Measurements from ENCODE around the gene MGAT5. TPM values are rescaled to one million over a fixed set of nuclear protein-coding genes. Genes with fewer than 3 reads are reported as not detected.
A peak's percentile ranks its signal among the peaks of the same experiment; 100 is the strongest.

The MGAT5 gene
- total RNA-seq, 3 donors from 2014 or later (not counting 1 experiment from before 2014, with no cell fraction given) = 39.7 to 58.2 (median 57.0) TPM

GRCh38 chr2:134216152-134216829, 37.6 kb upstream of the MGAT5 start:
- ATAC-seq (peak in 1 of 3 donors; percentile 9), DNase-seq (peak in 1 of 2 donors; percentile 22)
- H3K27ac ChIP-seq (ENCODE audit: low read length) = no peak overlapping the region
- TF ChIP-seq, protein P1, sequence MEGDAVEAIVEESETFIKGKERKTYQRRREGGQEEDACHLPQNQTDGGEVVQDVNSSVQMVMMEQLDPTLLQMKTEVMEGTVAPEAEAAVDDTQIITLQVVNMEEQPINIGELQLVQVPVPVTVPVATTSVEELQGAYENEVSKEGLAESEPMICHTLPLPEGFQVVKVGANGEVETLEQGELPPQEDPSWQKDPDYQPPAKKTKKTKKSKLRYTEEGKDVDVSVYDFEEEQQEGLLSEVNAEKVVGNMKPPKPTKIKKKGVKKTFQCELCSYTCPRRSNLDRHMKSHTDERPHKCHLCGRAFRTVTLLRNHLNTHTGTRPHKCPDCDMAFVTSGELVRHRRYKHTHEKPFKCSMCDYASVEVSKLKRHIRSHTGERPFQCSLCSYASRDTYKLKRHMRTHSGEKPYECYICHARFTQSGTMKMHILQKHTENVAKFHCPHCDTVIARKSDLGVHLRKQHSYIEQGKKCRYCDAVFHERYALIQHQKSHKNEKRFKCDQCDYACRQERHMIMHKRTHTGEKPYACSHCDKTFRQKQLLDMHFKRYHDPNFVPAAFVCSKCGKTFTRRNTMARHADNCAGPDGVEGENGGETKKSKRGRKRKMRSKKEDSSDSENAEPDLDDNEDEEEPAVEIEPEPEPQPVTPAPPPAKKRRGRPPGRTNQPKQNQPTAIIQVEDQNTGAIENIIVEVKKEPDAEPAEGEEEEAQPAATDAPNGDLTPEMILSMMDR (IDR thresholded peaks at IDR 0.05) = no peak
- H3K36me3 ChIP-seq (ENCODE audit: control insufficient read depth, insufficient read depth, low read length) = no peaks in the 10 kb centered on the region
- peaks cover 59% of the 10 kb centered on the region in 2 donors for H3K4me1 Mint-ChIP-seq
- H3K27me3 Mint-ChIP-seq (ENCODE audit: low read depth in 2 of 2) = no peaks in the 10 kb centered on the region
- H3K4me3 ChIP-seq (ENCODE audit: low read length) = no peak overlapping the region
- no peaks in the 10 kb centered on the region for H3K36me3 Mint-ChIP-seq
- H3K9me3 ChIP-seq (ENCODE audit: control insufficient read depth, insufficient read depth, low read length) = no peaks in the 10 kb centered on the region
- H3K27ac Mint-ChIP-seq = peak overlapping the region; percentile 22 to 71
- intact Hi-C loops (cut with micrococcal nuclease) = loop anchor here (5.0 kb wide), 1 partner anchor 36 kb away; the partner anchor contains the start of gene MGAT5
- no peaks in the 10 kb centered on the region for H3K9me3 Mint-ChIP-seq
- 87% methylated on average over 8 of the region's 8 CpGs for WGBS (ENCODE audit: insufficient coverage)
- peaks cover 42% of the 10 kb centered on the region for H3K4me1 ChIP-seq (ENCODE audit: control insufficient read depth, insufficient read depth, low read length)
- no peaks in the 10 kb centered on the region for H3K27me3 ChIP-seq (ENCODE audit: control insufficient read depth, insufficient read depth, low read length)
- H3K4me3 Mint-ChIP-seq = peak overlapping the region; percentile 22

DNA sequence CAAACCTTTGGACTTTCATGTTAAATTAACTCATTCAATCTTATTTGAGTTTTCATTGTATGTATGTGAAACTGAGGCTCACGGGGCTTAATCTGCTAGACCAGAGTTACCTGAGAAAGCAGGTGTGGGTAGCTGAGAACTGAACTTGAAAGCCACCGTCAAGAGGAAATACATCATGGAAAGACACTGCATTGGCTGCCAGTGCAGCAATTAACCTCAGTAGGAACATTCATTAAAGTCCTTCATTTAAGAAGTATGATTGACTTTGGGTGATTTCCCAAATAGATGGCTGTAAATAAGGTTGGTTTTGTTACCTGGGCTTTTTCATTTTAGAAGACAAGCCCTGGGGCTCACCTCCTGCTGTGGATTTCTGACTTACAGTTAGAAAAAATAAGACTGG, 36.5 kb upstream of the MGAT5 start:
- Histone ChIP-seq H3K4me1 (ENCODE audit: control insufficient read depth, insufficient read depth, low read length) (peaks cover 42% of the 10 kb centered on the region), H3K4me3 (ENCODE audit: low read length) (no peak overlapping the region), H3K27ac (ENCODE audit: low read length) (peak overlapping the region; percentile 30), H3K27me3 (ENCODE audit: control insufficient read depth, insufficient read depth, low read length) (no peaks in the 10 kb centered on the region), H3K9me3 (ENCODE audit: control insufficient read depth, insufficient read depth, low read length) (no peaks in the 10 kb centered on the region), H3K36me3 (ENCODE audit: control insufficient read depth, insufficient read depth, low read length) (no peaks in the 10 kb centered on the region)
- DNase-seq (peak in 1 of 2 donors; percentile 65), ATAC-seq (no peak)
- intact Hi-C loops (cut with micrococcal nuclease) = loop anchor here (5.0 kb wide), 1 partner anchor 35 kb away; the partner anchor contains the start of gene MGAT5
- WGBS (ENCODE audit: insufficient coverage) = 41% methylated on average over 2 of the region's 2 CpGs
- Mint-ChIP-seq H3K36me3 (no peaks in the 10 kb centered on the region), H3K4me1 (peaks cover 59 to 61% of the 10 kb centered on the region in 2 donors), H3K9me3 (no peaks in the 10 kb centered on the region), H3K27me3 (ENCODE audit: low read depth in 2 of 2) (no peaks in the 10 kb centered on the region), H3K4me3 (peak overlapping the region; percentile 75), H3K27ac (peak overlapping the region; percentile 1 to 87)
- TF ChIP-seq, protein P1 (IDR thresholded peaks at IDR 0.05) = no peak

DNA sequence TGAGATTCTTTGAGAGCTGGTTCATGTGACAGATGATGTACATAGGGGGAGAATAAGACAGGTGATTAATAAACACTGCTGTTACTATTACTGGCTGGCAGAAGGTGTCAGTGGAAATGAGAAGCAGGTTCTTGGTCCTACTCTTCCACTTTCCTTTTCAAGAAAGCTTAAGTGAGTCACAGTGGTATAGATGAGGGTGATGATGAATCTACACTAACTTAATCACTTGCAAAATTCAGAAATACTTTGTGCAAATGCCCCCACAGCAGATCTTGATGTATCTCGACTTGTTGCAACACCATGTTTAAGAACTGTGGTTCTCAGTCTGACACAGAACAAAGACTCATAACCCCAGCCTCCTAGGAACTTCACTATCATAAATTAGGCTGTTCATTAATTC, 35.9 kb upstream of the MGAT5 start:
- Mint-ChIP-seq H3K27ac (peak overlapping the region; percentile 1 to 87), H3K4me1 (peaks cover 55 to 61% of the 10 kb centered on the region in 2 donors), H3K9me3 (no peaks in the 10 kb centered on the region), H3K36me3 (no peaks in the 10 kb centered on the region), H3K4me3 (peak overlapping the region; percentile 75), H3K27me3 (ENCODE audit: low read depth in 2 of 2) (no peaks in the 10 kb centered on the region)
- H3K27ac ChIP-seq (ENCODE audit: low read length) = peak overlapping the region; percentile 45
- TF ChIP-seq, protein P1 (IDR thresholded peaks at IDR 0.05) = no peak
- H3K4me1 ChIP-seq (ENCODE audit: control insufficient read depth, insufficient read depth, low read length) = peaks cover 42% of the 10 kb centered on the region
- no peaks in the 10 kb centered on the region for H3K36me3 ChIP-seq (ENCODE audit: control insufficient read depth, insufficient read depth, low read length)
- ATAC-seq = peak; percentile 75 to 78 (median 77)
- H3K27me3 ChIP-seq (ENCODE audit: control insufficient read depth, insufficient read depth, low read length) = no peaks in the 10 kb centered on the region
- intact Hi-C loops (cut with micrococcal nuclease) = loop anchor here (5.0 kb wide), 1 partner anchor 34 kb away; the partner anchor contains the start of gene MGAT5
- no peaks in the 10 kb centered on the region for H3K9me3 ChIP-seq (ENCODE audit: control insufficient read depth, insufficient read depth, low read length)
- H3K4me3 ChIP-seq (ENCODE audit: low read length) = no peak overlapping the region
- WGBS (ENCODE audit: insufficient coverage) = 32% methylated on average over 1 of the region's 1 CpG
- peak in 1 of 2 donors; percentile 45 for DNase-seq
